Endothelial cell of umbilical vein (primary cell): Measurements from ENCODE around the gene KPNA2. TPM values are rescaled to one million over a fixed set of nuclear protein-coding genes. Genes with fewer than 3 reads are reported as not detected.
"Not testable (repeated sequence)": the region's sequence is repeated elsewhere in the genome, so short reads cannot be mapped to it uniquely, and the experiment has no call there.

ENCODE experiments used
- BruUV-seq: library from RNA; stranded (reverse); fragments of 400-500 nt; replicated peaks from 2 replicates; lab custom pipeline; 2021; lab: Mats Ljungman, UMichigan
- CTCF ChIA-PET: fragments of 300-600, 350-600 bp; sonication (Branson Sonifier 250); formaldehyde crosslinking; loops from one replicate; lab custom pipeline; 2021; ENCODE audit warnings: antibody characterized with exemption, inconsistent platforms; lab: Charles Lee
- POLR2A ChIA-PET: fragments of 300-600, 350-600 bp; sonication (Branson Sonifier 250); formaldehyde crosslinking; loops from one replicate; lab custom pipeline; 2021; ENCODE audit warnings: antibody characterized with exemption, inconsistent platforms; lab: Charles Lee
- DNase-seq: peaks from one replicate; pipeline ENCODE4 v3.0.0-alpha.2; 2011; ENCODE audit warnings: low read depth, low spot score
- FAIRE-seq: peaks from 2 replicates; lab custom pipeline; 2011; peaks lifted over from hg19 to GRCh38; lab: Jason Lieb, UNC
- H2AFZ ChIP-seq: 2 replicates; pipeline ENCODE4 v1.6.0; 2012; ENCODE audit warnings: low read depth, low read length, control low read depth, inconsistent platforms
- H3K27ac ChIP-seq: 2 replicates; pipeline ENCODE4 v1.5.1; 2011; ENCODE audit warnings: low read depth, mild to moderate bottlenecking, control low read depth, low read length, moderate library complexity; ENCODE audit not compliant: insufficient read depth
- H3K27me3 ChIP-seq, 2 experiments: 2 replicates each; pipeline versions ENCODE4 v1.6.0 to v1.6.1; 2011; ENCODE audit warnings: low read length in 2 of 2, mixed read lengths in 1 of 2; ENCODE audit not compliant: control insufficient read depth in 2 of 2, insufficient read depth in 2 of 2
- H3K36me3 ChIP-seq, 2 experiments: 2 replicates in 1 of 2; 3 replicates in 1 of 2; pipeline ENCODE4 v1.5.1; 2011; ENCODE audit warnings: low read length in 2 of 2, mild to moderate bottlenecking in 1 of 2, moderate library complexity in 1 of 2; ENCODE audit not compliant: control insufficient read depth in 2 of 2, insufficient read depth in 2 of 2; ENCODE audit errors: extremely low read depth in 1 of 2
- H3K4me1 ChIP-seq: 3 replicates; pipeline ENCODE4 v1.5.1; 2011; ENCODE audit warnings: mild to moderate bottlenecking, low read length; ENCODE audit not compliant: control insufficient read depth, insufficient read depth; ENCODE audit errors: extremely low read depth
- H3K4me2 ChIP-seq: 2 replicates; pipeline ENCODE4 v1.6.1; 2011; ENCODE audit warnings: low read length, control low read depth, mixed read lengths; ENCODE audit not compliant: insufficient read depth
- H3K4me3 ChIP-seq, 3 experiments: fragments of 200-600 bp in 1 of 3; sonication (generic), shearing (Covaris generic) in 1 of 3; replicated peaks in 1 of 3; 2 replicates each; pipeline ENCODE4 v1.5.1; 2011 to 2016; ENCODE audit warnings: control low read depth in 3 of 3, low read length in 3 of 3, mild to moderate bottlenecking in 2 of 3, inconsistent platforms in 1 of 3, low read depth in 1 of 3, moderate library complexity in 1 of 3; ENCODE audit not compliant: insufficient read depth in 1 of 3
- H3K79me2 ChIP-seq: 2 replicates; pipeline ENCODE4 v1.6.0; 2012; ENCODE audit warnings: low read length, inconsistent platforms; ENCODE audit not compliant: control insufficient read depth, insufficient read depth
- H3K9ac ChIP-seq: replicated peaks from 2 replicates; pipeline ENCODE3; 2011; ENCODE audit warnings: low read length, control low read depth; ENCODE audit not compliant: insufficient read depth; ENCODE audit errors: extremely low read depth
- H3K9me1 ChIP-seq: replicated peaks from 3 replicates; pipeline ENCODE4 v1.6.0; 2011; ENCODE audit warnings: mild to moderate bottlenecking, low read length; ENCODE audit not compliant: control insufficient read depth, insufficient read depth; ENCODE audit errors: extremely low read depth
- H3K9me3 ChIP-seq: replicated peaks from 2 replicates; pipeline ENCODE4 v1.5.1; 2012; ENCODE audit warnings: low read length, inconsistent platforms; ENCODE audit not compliant: control insufficient read depth, insufficient read depth
- H4K20me1 ChIP-seq: replicated peaks from 2 replicates; pipeline ENCODE3; 2011; ENCODE audit warnings: mild to moderate bottlenecking, low read length; ENCODE audit not compliant: control insufficient read depth, insufficient read depth; ENCODE audit errors: extremely low read depth
- EZH2 ChIP-seq: IDR thresholded peaks from 2 replicates; pipeline ENCODE4 v1.6.1; 2012; ENCODE audit warnings: borderline replicate concordance, low read depth, mild to moderate bottlenecking, moderate library complexity, low read length, inconsistent platforms; ENCODE audit not compliant: severe bottlenecking
- FOS ChIP-seq: IDR thresholded peaks from 2 replicates; pipeline ENCODE4 v1.6.1; 2011; ENCODE audit warnings: mild to moderate bottlenecking, low read length, moderate library complexity, borderline replicate concordance; ENCODE audit not compliant: insufficient read depth
- GATA2 ChIP-seq: IDR thresholded peaks from 2 replicates; pipeline ENCODE4 v1.7.0; 2011; ENCODE audit warnings: low read depth, mild to moderate bottlenecking, moderate library complexity, mixed read lengths, low read length; ENCODE audit not compliant: insufficient read length, insufficient read depth
- JUN ChIP-seq: IDR thresholded peaks from 2 replicates; pipeline ENCODE4 v1.6.1; 2011; ENCODE audit warnings: borderline replicate concordance, low read depth; ENCODE audit not compliant: insufficient read length, insufficient read depth
- MAX ChIP-seq: IDR thresholded peaks from 2 replicates; pipeline ENCODE4 v1.6.1; 2011; ENCODE audit not compliant: insufficient read depth, insufficient read length
- POLR2A ChIP-seq: IDR thresholded peaks from 2 replicates; pipeline ENCODE4 v1.6.1; 2012; ENCODE audit warnings: low read depth, mild to moderate bottlenecking, control low read depth, low read length
- POLR2AphosphoS5 ChIP-seq: IDR thresholded peaks from 2 replicates; pipeline ENCODE4 v1.6.1; 2012; ENCODE audit warnings: low read depth, mild to moderate bottlenecking, control low read depth, low read length, moderate library complexity; ENCODE audit not compliant: insufficient read depth
- dilution Hi-C: fragments of 300-500 bp; cut with MboI; formaldehyde crosslinking; loops from one replicate; pipeline ENCODE4 v1.15.0; 2019; ENCODE audit warnings: low sequenced_read_pairs; ENCODE audit not compliant: extremely low pct_ligation_motif_present
- intact Hi-C: fragments of 100-400 bp; cut with micrococcal nuclease; formaldehyde crosslinking; loops from one replicate; pipeline ENCODE4 v1.10.0; 2022
- polyA plus RNA-seq, 4 experiments: library from polyadenylated mRNA; depleted of rRNA in 3 of 4; stranded (reverse) in 3 of 4; unstranded in 1 of 4; fragments of >200 nt; gene quantifications; 2 replicates each; pipeline versions ENCODE4 v1.2.1 to v1.2.3, GENCODE V29; 2011 to 2012; ENCODE audit warnings: missing spikeins in 1 of 4
- total RNA-seq: library from RNA; stranded (reverse); gene quantifications from 2 replicates; pipeline ENCODE4 v1.2.3, GENCODE V29; 2021
- TF ChIP-seq, protein P1 (sequence below), 2 donors: IDR thresholded peaks; 1 replicate in 1 of 2; 2 replicates in 1 of 2; pipeline ENCODE4 v1.5.1; 2011; ENCODE audit warnings: low read length in 2 of 2, mild to moderate bottlenecking in 2 of 2, moderate library complexity in 2 of 2, control low read depth in 1 of 2, inconsistent platforms in 1 of 2, low read depth in 1 of 2; ENCODE audit not compliant: insufficient read depth in 1 of 2; ENCODE audit errors: extremely low read depth in 1 of 2

The KPNA2 gene
- total and polyA plus RNA-seq, 2 donors (not counting 3 experiments of a cell fraction or from before 2014, with no cell fraction given): 252 to 382 TPM

- BruUV-seq, dilution Hi-C loops, H4K20me1 ChIP-seq, H3K27me3 ChIP-seq, H3K79me2 ChIP-seq, H3K4me1 ChIP-seq, H3K9me1 ChIP-seq, H3K4me3 ChIP-seq, H3K36me3 ChIP-seq, H3K9me3 ChIP-seq: not testable (repeated sequence)
- H3K4me2 ChIP-seq: peak overlapping the region; percentile 63
- peak overlapping the region; percentile 73 for H2AFZ ChIP-seq
- DNase-seq: peak; percentile 92
- peak overlapping the region; percentile 24 for H3K9ac ChIP-seq
- peak overlapping the region; percentile 71 for H3K27ac ChIP-seq
- peak; percentile 100 for FAIRE-seq
- TF ChIP-seq GATA2: peak; percentile 10
- TF ChIP-seq POLR2AphosphoS5: peak; percentile 46
- POLR2A ChIA-PET: interaction anchor here (0.6 to 1.3 kb wide), 2 partner anchors 15 to 17 kb away, joined by 4 to 5 read pairs; no protein-coding TSS in a partner anchor
- intact Hi-C loops: loop anchor here (1.0 kb wide), 1 partner anchor 30 kb away; no protein-coding TSS in a partner anchor
- CTCF ChIA-PET: interaction anchor here (0.9 to 1.1 kb wide), 4 partner anchors 9 to 16 kb away, joined by 3 to 7 read pairs (median 4); no protein-coding TSS in a partner anchor
Measured at GRCh38 chr17:68070582-68071444, 35.3 kb downstream of the KPNA2 start.

DNA sequence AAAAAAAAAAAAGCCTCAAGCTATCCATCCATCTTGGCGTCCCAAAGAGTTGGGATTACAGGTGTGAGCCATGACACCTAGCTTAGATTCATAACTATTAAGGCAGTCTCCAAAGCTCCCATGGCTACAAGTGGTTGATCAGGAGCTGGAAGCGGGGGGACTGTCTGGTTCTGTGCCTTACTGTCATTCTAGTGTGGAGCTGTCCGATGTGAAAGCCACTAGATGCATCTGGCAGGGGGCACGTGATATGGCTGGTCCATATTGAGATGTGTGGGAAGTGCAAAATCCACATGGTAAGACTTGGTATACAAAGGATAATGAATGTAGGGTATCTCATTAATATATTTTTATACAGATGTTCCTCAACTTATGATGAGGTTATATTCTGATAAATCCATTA, 38.7 kb downstream of the KPNA2 start:
- Histone ChIP-seq H3K9ac (no peak overlapping the region), H3K27ac (no peak overlapping the region), H3K4me3 (no peak overlapping the region), H3K9me1 (no peaks in the 10 kb centered on the region), H3K4me2 (no peak overlapping the region), H3K9me3 (no peaks in the 10 kb centered on the region), H3K36me3 (no peaks in the 10 kb centered on the region), H2AFZ (no peak overlapping the region), H3K27me3 (no peaks in the 10 kb centered on the region), H3K4me1 (peaks cover 8% of the 10 kb centered on the region), H4K20me1 (no peaks in the 10 kb centered on the region), H3K79me2 (no peaks in the 10 kb centered on the region)
- dilution Hi-C loops (no loop called here), intact Hi-C loops (no loop called here)
- FAIRE-seq (no peak), DNase-seq (no peak)
- POLR2A ChIA-PET: no interaction called here
- CTCF ChIA-PET: interaction anchor here (0.7 kb wide), 1 partner anchor 21 kb away, joined by 3 read pairs; no protein-coding TSS in a partner anchor
- no TSS peak for BruUV-seq
- TF ChIP-seq FOS (no peak), POLR2AphosphoS5 (no peak), GATA2 (no peak), POLR2A (no peak), MAX (no peak), JUN (no peak), EZH2 (no peak)
- TF ChIP-seq, protein P1, sequence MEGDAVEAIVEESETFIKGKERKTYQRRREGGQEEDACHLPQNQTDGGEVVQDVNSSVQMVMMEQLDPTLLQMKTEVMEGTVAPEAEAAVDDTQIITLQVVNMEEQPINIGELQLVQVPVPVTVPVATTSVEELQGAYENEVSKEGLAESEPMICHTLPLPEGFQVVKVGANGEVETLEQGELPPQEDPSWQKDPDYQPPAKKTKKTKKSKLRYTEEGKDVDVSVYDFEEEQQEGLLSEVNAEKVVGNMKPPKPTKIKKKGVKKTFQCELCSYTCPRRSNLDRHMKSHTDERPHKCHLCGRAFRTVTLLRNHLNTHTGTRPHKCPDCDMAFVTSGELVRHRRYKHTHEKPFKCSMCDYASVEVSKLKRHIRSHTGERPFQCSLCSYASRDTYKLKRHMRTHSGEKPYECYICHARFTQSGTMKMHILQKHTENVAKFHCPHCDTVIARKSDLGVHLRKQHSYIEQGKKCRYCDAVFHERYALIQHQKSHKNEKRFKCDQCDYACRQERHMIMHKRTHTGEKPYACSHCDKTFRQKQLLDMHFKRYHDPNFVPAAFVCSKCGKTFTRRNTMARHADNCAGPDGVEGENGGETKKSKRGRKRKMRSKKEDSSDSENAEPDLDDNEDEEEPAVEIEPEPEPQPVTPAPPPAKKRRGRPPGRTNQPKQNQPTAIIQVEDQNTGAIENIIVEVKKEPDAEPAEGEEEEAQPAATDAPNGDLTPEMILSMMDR (IDR thresholded peaks at IDR 0.05; ENCODE audit: extremely low read depth in 1 of 2, insufficient read depth in 1 of 2, low read depth in 1 of 2, low read length in 2 of 2): no peak
